ENCODE measurements around the gene ENOX1.

Gene ENOX1

DNA sequence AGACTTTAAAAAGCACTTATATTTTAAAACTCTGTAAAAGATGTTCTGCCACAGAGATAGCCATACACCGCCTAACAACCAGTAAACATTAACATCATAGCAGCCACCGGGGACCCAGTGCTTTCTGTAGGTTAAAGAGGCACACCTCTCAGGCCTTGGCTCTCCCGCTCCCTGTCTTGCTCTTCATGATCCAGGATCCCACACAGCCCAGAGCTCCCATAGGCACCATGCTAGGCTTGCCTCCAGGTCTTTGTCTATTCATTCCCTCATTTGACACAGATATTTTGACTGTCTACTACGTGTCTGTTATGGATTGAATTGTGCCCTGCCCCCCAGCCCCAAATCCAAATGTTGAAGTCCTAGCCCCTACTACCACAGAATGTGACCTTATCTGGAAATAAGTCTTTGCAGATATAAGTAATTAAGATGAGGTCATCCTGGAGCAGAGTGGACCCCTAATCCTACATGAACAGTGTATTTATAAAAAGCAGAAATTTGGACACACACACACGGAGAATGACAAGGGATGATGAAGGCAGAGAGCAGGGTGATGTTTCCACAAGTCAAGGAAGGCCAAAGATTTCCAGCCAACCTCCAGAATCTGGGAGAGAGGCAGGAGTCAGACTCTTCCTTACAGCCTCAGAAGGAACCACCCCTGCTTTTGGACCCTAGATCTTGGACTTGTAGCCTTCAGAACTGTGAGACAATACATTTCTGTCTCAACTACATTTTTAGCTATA, 490.8 kb downstream of the ENOX1 start:
- Histone ChIP-seq H4K8ac (ENCODE audit: low read depth, low read length) (no peak overlapping the region), H2AFZ (ENCODE audit: insufficient read depth, low read length, poor library complexity) (no peak overlapping the region), H3K79me1 (ENCODE audit: low read length) (no peaks in the 10 kb centered on the region), H3K79me2 (ENCODE audit: control insufficient read depth, insufficient read depth, low read length, poor library complexity) (no peaks in the 10 kb centered on the region), H2BK120ac (ENCODE audit: insufficient read depth, low read length, poor library complexity) (no peak overlapping the region), H3K4me3 (ENCODE audit: low read depth, low read length) (no peak overlapping the region), H2AK5ac (ENCODE audit: low read length) (no peak overlapping the region), H3K23ac (ENCODE audit: low read length) (no peak overlapping the region), H2BK5ac (ENCODE audit: low read depth, low read length, poor library complexity) (no peak overlapping the region), H3K18ac (ENCODE audit: low read length) (no peak overlapping the region), H2BK12ac (ENCODE audit: low read length) (no peak overlapping the region), H3K4me2 (ENCODE audit: low read length) (no peak overlapping the region), H3K9me3 (ENCODE audit: insufficient read depth, low read depth, low read length) (peaks cover 2% of the 10 kb centered on the region), H3K27ac (ENCODE audit: low read depth, low read length) (no peak overlapping the region), H3K27me3 (ENCODE audit: insufficient read depth, low read length) (no peaks in the 10 kb centered on the region), H3K36me3 (ENCODE audit: control insufficient read depth in 1 of 2, insufficient read depth in 2 of 2, low read length in 2 of 2) (no peaks in the 10 kb centered on the region), H4K12ac (ENCODE audit: low read depth, low read length) (no peak overlapping the region), H3K4me1 (ENCODE audit: control insufficient read depth in 1 of 2, insufficient read depth in 2 of 2, low read length in 2 of 2) (no peaks in the 10 kb centered on the region), H3K4ac (ENCODE audit: low read depth, low read length) (no peak overlapping the region), H4K91ac (ENCODE audit: low read depth, low read length) (no peak overlapping the region), H3K9ac (ENCODE audit: low read length) (no peak overlapping the region), H3K14ac (ENCODE audit: low read length) (no peak overlapping the region)
- no peak for DNase-seq
- no CpG with 5 or more reads among the region's 5 CpGs for WGBS (ENCODE audit: extremely low coverage, insufficient coverage, insufficient read length)

GRCh38 chr13:43295321-43295720, 491.5 kb downstream of the ENOX1 start:
- H4K12ac ChIP-seq (ENCODE audit: low read depth, low read length): no peak overlapping the region

GRCh38 chr13:43294412-43294811, 492.4 kb downstream of the ENOX1 start:
- Histone ChIP-seq H3K4me3 (ENCODE audit: low read depth, low read length) (no peak overlapping the region), H3K36me3 (ENCODE audit: control insufficient read depth in 1 of 2, insufficient read depth in 2 of 2, low read length in 2 of 2) (no peaks in the 10 kb centered on the region), H3K79me2 (ENCODE audit: control insufficient read depth, insufficient read depth, low read length, poor library complexity) (no peaks in the 10 kb centered on the region), H3K18ac (ENCODE audit: low read length) (no peak overlapping the region), H3K4me2 (ENCODE audit: low read length) (no peak overlapping the region), H3K9me3 (ENCODE audit: insufficient read depth, low read depth, low read length) (peaks cover 2% of the 10 kb centered on the region), H3K4ac (ENCODE audit: low read depth, low read length) (no peak overlapping the region), H3K9ac (ENCODE audit: low read length) (no peak overlapping the region), H3K79me1 (ENCODE audit: low read length) (no peaks in the 10 kb centered on the region), H2BK5ac (ENCODE audit: low read depth, low read length, poor library complexity) (no peak overlapping the region), H3K4me1 (ENCODE audit: control insufficient read depth in 1 of 2, insufficient read depth in 2 of 2, low read length in 2 of 2) (no peaks in the 10 kb centered on the region), H2AFZ (ENCODE audit: insufficient read depth, low read length, poor library complexity) (no peak overlapping the region), H3K27me3 (ENCODE audit: insufficient read depth, low read length) (no peaks in the 10 kb centered on the region), H2BK120ac (ENCODE audit: insufficient read depth, low read length, poor library complexity) (no peak overlapping the region), H3K14ac (ENCODE audit: low read length) (no peak overlapping the region), H4K12ac (ENCODE audit: low read depth, low read length) (no peak overlapping the region), H3K27ac (ENCODE audit: low read depth, low read length) (no peak overlapping the region), H3K23ac (ENCODE audit: low read length) (no peak overlapping the region), H4K8ac (ENCODE audit: low read depth, low read length) (no peak overlapping the region), H2AK5ac (ENCODE audit: low read length) (no peak overlapping the region), H4K91ac (ENCODE audit: low read depth, low read length) (no peak overlapping the region), H2BK12ac (ENCODE audit: low read length) (no peak overlapping the region)
- no peak for DNase-seq
- no CpG with 5 or more reads among the region's 4 CpGs for WGBS (ENCODE audit: extremely low coverage, insufficient coverage, insufficient read length)

More at GRCh38 chr13:43295321-43295720, 491.5 kb downstream of the ENOX1 start:
- Histone ChIP-seq H3K9ac (ENCODE audit: low read length) (no peak overlapping the region), H3K79me1 (ENCODE audit: low read length) (no peaks in the 10 kb centered on the region), H3K27ac (ENCODE audit: low read depth, low read length) (no peak overlapping the region), H3K27me3 (ENCODE audit: insufficient read depth, low read length) (no peaks in the 10 kb centered on the region), H3K36me3 (ENCODE audit: control insufficient read depth in 1 of 2, insufficient read depth in 2 of 2, low read length in 2 of 2) (no peaks in the 10 kb centered on the region), H2BK120ac (ENCODE audit: insufficient read depth, low read length, poor library complexity) (no peak overlapping the region), H3K23ac (ENCODE audit: low read length) (no peak overlapping the region), H3K4me1 (ENCODE audit: control insufficient read depth in 1 of 2, insufficient read depth in 2 of 2, low read length in 2 of 2) (no peaks in the 10 kb centered on the region), H4K8ac (ENCODE audit: low read depth, low read length) (no peak overlapping the region), H2AFZ (ENCODE audit: insufficient read depth, low read length, poor library complexity) (no peak overlapping the region), H3K9me3 (ENCODE audit: insufficient read depth, low read depth, low read length) (peaks cover 2% of the 10 kb centered on the region), H4K91ac (ENCODE audit: low read depth, low read length) (no peak overlapping the region), H3K18ac (ENCODE audit: low read length) (no peak overlapping the region), H2AK5ac (ENCODE audit: low read length) (no peak overlapping the region), H3K4me2 (ENCODE audit: low read length) (no peak overlapping the region), H2BK12ac (ENCODE audit: low read length) (no peak overlapping the region), H3K4ac (ENCODE audit: low read depth, low read length) (no peak overlapping the region), H3K14ac (ENCODE audit: low read length) (no peak overlapping the region), H3K4me3 (ENCODE audit: low read depth, low read length) (no peak overlapping the region), H2BK5ac (ENCODE audit: low read depth, low read length, poor library complexity) (no peak overlapping the region), H3K79me2 (ENCODE audit: control insufficient read depth, insufficient read depth, low read length, poor library complexity) (no peaks in the 10 kb centered on the region)
- no peak for DNase-seq
- WGBS (ENCODE audit: extremely low coverage, insufficient coverage, insufficient read length): no CpG with 5 or more reads among the region's 2 CpGs

GRCh38 chr13:43293986-43294385, 492.8 kb downstream of the ENOX1 start:
- no peak overlapping the region for H3K23ac ChIP-seq (ENCODE audit: low read length)
- H2BK5ac ChIP-seq (ENCODE audit: low read depth, low read length, poor library complexity): no peak overlapping the region
- H3K27ac ChIP-seq (ENCODE audit: low read depth, low read length): no peak overlapping the region
- no peaks in the 10 kb centered on the region for H3K79me2 ChIP-seq (ENCODE audit: control insufficient read depth, insufficient read depth, low read length, poor library complexity)
- peaks cover 2% of the 10 kb centered on the region for H3K9me3 ChIP-seq (ENCODE audit: insufficient read depth, low read depth, low read length)
- no peak for DNase-seq
- H3K36me3 ChIP-seq (ENCODE audit: control insufficient read depth in 1 of 2, insufficient read depth in 2 of 2, low read length in 2 of 2): no peaks in the 10 kb centered on the region
- no peaks in the 10 kb centered on the region for H3K27me3 ChIP-seq (ENCODE audit: insufficient read depth, low read length)
- H3K9ac ChIP-seq (ENCODE audit: low read length): no peak overlapping the region
- H4K91ac ChIP-seq (ENCODE audit: low read depth, low read length): no peak overlapping the region
- H3K4me1 ChIP-seq (ENCODE audit: control insufficient read depth in 1 of 2, insufficient read depth in 2 of 2, low read length in 2 of 2): no peaks in the 10 kb centered on the region
- no peak overlapping the region for H3K4ac ChIP-seq (ENCODE audit: low read depth, low read length)
- H3K18ac ChIP-seq (ENCODE audit: low read length): no peak overlapping the region
- no peak overlapping the region for H2BK120ac ChIP-seq (ENCODE audit: insufficient read depth, low read length, poor library complexity)
- no peak overlapping the region for H3K4me2 ChIP-seq (ENCODE audit: low read length)
- H3K79me1 ChIP-seq (ENCODE audit: low read length): no peaks in the 10 kb centered on the region
- no CpG with 5 or more reads among the region's 3 CpGs for WGBS (ENCODE audit: extremely low coverage, insufficient coverage, insufficient read length)
- no peak overlapping the region for H2AK5ac ChIP-seq (ENCODE audit: low read length)
- H2BK12ac ChIP-seq (ENCODE audit: low read length): no peak overlapping the region
- H4K12ac ChIP-seq (ENCODE audit: low read depth, low read length): no peak overlapping the region
- no peak overlapping the region for H4K8ac ChIP-seq (ENCODE audit: low read depth, low read length)
- H2AFZ ChIP-seq (ENCODE audit: insufficient read depth, low read length, poor library complexity): no peak overlapping the region
- H3K4me3 ChIP-seq (ENCODE audit: low read depth, low read length): no peak overlapping the region
- no peak overlapping the region for H3K14ac ChIP-seq (ENCODE audit: low read length)
